ENCODE measurements around the gene CPNE4.

- TF ChIP-seq CTCF (IDR thresholded peaks at IDR 0.05) (no peak), POLR2AphosphoS5 (IDR thresholded peaks at IDR 0.05) (no peak)
These were observed 322.2 kb downstream of the CPNE4 start for GRCh38 chr3:131712662-131713061.
